Measurements from ENCODE around the gene DCUN1D4. TPM values are rescaled to one million over a fixed set of nuclear protein-coding genes. Genes with fewer than 3 reads are reported as not detected.

The DCUN1D4 gene
- total and polyA plus RNA-seq, 2 donors (not counting 1 experiment from before 2014, with no cell fraction given) = 44.3 to 50.7 TPM

DNA sequence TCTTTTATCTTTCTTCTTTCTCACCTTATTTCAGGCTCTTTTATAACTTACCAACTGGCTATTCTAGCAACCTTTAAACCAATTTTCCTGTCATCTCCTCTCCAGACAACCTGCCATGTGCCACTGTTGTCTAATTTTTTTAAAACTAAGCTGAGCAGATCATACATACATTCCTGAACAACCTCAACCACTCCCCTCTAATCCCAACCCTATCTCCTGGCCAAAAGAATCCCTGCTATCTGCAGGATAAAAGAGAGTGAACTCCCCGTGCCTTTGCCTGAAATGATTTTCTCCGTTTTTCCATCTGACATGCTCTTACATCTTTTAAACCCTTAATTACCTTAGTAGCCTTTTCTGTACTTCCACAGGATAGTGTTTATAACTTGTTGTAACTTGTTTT lies 35.5 kb downstream of the DCUN1D4 start:
- Histone ChIP-seq H3K27ac (ENCODE audit: insufficient read depth, low read length) (no peak overlapping the region), H3K9me3 (ENCODE audit: control insufficient read depth, insufficient read depth, low read depth, low read length) (no peaks in the 10 kb centered on the region), H3K4me2 (ENCODE audit: extremely low read depth, insufficient read depth, low read length) (no peak overlapping the region), H3K36me3 (ENCODE audit: control insufficient read depth, insufficient read depth, low read length) (peaks cover 2% of the 10 kb centered on the region), H2AFZ (ENCODE audit: low read length) (no peak overlapping the region), H4K20me1 (ENCODE audit: control insufficient read depth, extremely low read depth, insufficient read depth, low read length) (no peaks in the 10 kb centered on the region), H3K27me3 (ENCODE audit: control insufficient read depth, insufficient read depth, low read length) (no peaks in the 10 kb centered on the region), H3K79me2 (ENCODE audit: control insufficient read depth, insufficient read depth, low read length) (no peaks in the 10 kb centered on the region), H3K9ac (ENCODE audit: insufficient read depth, low read length) (no peak overlapping the region), H3K4me1 (ENCODE audit: control insufficient read depth, extremely low read depth, insufficient read depth, low read length) (no peaks in the 10 kb centered on the region), H3K4me3 (replicated peaks in 1 of 4; ENCODE audit: control extremely low read depth in 1 of 4, insufficient read depth in 1 of 4, low read depth in 3 of 4, low read length in 4 of 4) (no peak overlapping the region)
- no peak for TF ChIP-seq EZH2 (IDR thresholded peaks at IDR 0.05; ENCODE audit: low read length, missing control alignments)
- TF ChIP-seq, protein P1, sequence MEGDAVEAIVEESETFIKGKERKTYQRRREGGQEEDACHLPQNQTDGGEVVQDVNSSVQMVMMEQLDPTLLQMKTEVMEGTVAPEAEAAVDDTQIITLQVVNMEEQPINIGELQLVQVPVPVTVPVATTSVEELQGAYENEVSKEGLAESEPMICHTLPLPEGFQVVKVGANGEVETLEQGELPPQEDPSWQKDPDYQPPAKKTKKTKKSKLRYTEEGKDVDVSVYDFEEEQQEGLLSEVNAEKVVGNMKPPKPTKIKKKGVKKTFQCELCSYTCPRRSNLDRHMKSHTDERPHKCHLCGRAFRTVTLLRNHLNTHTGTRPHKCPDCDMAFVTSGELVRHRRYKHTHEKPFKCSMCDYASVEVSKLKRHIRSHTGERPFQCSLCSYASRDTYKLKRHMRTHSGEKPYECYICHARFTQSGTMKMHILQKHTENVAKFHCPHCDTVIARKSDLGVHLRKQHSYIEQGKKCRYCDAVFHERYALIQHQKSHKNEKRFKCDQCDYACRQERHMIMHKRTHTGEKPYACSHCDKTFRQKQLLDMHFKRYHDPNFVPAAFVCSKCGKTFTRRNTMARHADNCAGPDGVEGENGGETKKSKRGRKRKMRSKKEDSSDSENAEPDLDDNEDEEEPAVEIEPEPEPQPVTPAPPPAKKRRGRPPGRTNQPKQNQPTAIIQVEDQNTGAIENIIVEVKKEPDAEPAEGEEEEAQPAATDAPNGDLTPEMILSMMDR (conservative IDR thresholded peaks at IDR 0.05 in 1 of 2, IDR thresholded peaks at IDR 0.05 in 1 of 2; ENCODE audit: low read depth in 1 of 2, low read length in 2 of 2) = no peak
- peak in 1 of 2 donors; percentile 41 for DNase-seq (ENCODE audit: low read depth in 2 of 2)

DNA sequence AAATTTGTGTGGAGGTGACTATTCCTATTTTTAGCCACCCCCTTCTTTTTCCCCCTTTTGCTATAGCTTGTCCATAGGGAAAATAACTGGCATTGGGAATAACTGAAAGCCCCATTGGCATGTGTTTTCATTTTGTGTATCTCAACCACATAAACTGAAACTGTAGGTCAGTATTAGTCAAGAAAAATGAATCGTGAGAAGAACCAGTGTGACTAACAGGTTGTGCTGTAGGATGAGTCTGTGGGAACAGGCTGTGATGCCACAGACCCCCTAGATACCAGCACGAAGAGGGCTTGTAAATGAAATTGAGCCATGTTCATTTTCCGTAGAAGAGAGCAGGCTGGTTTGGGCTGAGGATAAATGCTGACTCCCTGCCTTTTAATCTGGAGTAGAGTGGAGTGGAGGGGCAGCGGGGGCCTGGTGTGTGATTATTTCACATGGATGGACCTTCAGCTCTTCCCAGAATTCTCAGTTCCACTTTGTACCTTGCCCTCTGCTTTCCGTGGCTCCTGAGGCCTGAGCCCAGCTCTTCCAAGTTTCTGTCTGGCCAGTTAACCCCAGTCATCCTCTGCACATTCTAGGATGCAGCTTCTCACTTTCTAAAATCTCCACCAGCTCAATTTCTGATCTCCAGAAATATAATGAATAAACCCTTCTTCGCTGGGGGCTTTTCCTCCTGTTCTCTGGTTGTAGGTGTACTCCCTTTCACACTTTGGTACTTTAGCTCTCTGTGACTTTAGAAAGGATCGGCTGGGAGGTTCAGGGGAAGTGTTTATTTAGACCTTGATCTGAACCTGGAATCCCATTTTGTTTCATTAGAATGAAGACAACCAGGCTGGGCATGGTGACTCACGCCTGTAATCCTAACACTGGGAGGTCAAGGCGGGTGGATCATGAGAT lies 37.3 kb downstream of the DCUN1D4 start:
- Histone ChIP-seq H3K4me1 (ENCODE audit: control insufficient read depth, extremely low read depth, insufficient read depth, low read length) (no peaks in the 10 kb centered on the region), H3K9me3 (ENCODE audit: control insufficient read depth, insufficient read depth, low read depth, low read length) (no peaks in the 10 kb centered on the region), H3K27ac (ENCODE audit: insufficient read depth, low read length) (no peak overlapping the region), H3K4me2 (ENCODE audit: extremely low read depth, insufficient read depth, low read length) (no peak overlapping the region), H3K9ac (ENCODE audit: insufficient read depth, low read length) (no peak overlapping the region), H3K79me2 (ENCODE audit: control insufficient read depth, insufficient read depth, low read length) (no peaks in the 10 kb centered on the region), H4K20me1 (ENCODE audit: control insufficient read depth, extremely low read depth, insufficient read depth, low read length) (no peaks in the 10 kb centered on the region), H2AFZ (ENCODE audit: low read length) (no peak overlapping the region), H3K36me3 (ENCODE audit: control insufficient read depth, insufficient read depth, low read length) (no peaks in the 10 kb centered on the region), H3K4me3 (replicated peaks in 1 of 4; ENCODE audit: control extremely low read depth in 1 of 4, insufficient read depth in 1 of 4, low read depth in 3 of 4, low read length in 4 of 4) (no peak overlapping the region), H3K27me3 (ENCODE audit: control insufficient read depth, insufficient read depth, low read length) (no peaks in the 10 kb centered on the region)
- TF ChIP-seq EZH2 (IDR thresholded peaks at IDR 0.05; ENCODE audit: low read length, missing control alignments) = no peak
- TF ChIP-seq, protein P1 (conservative IDR thresholded peaks at IDR 0.05 in 1 of 2, IDR thresholded peaks at IDR 0.05 in 1 of 2; ENCODE audit: low read depth in 1 of 2, low read length in 2 of 2) = no peak
- no peak for DNase-seq (ENCODE audit: low read depth in 2 of 2)

DNA sequence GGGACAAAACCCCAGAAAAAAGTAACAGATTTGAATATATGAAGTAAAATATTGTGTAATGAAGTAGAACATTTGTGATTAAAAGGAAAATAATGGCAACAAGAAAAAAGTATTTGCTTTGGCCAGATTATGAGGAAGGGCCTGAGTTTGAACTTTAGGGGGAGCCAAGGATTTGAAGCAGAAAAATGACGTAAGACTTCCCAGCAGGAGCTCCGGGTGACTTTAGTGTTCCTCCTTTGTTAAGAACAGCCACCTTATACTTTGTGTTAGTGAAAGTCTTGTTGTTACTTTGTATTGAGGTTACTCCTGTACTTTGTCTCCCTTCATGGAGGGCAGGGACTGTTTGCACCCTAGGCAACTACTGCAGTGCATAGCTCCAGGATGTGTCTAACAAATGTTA lies 41.1 kb downstream of the DCUN1D4 start:
- DNase-seq (ENCODE audit: low read depth in 2 of 2) = no peak
- H3K4me1 ChIP-seq (ENCODE audit: control insufficient read depth, extremely low read depth, insufficient read depth, low read length) = no peaks in the 10 kb centered on the region

More for the DNA sequence above, 41.1 kb downstream of the DCUN1D4 start:
- Histone ChIP-seq H2AFZ (ENCODE audit: low read length) (no peak overlapping the region), H3K9ac (ENCODE audit: insufficient read depth, low read length) (no peak overlapping the region), H3K27ac (ENCODE audit: insufficient read depth, low read length) (no peak overlapping the region), H3K36me3 (ENCODE audit: control insufficient read depth, insufficient read depth, low read length) (peaks cover under 1% of the 10 kb centered on the region), H4K20me1 (ENCODE audit: control insufficient read depth, extremely low read depth, insufficient read depth, low read length) (no peaks in the 10 kb centered on the region), H3K4me2 (ENCODE audit: extremely low read depth, insufficient read depth, low read length) (no peak overlapping the region), H3K4me3 (replicated peaks in 1 of 4; ENCODE audit: control extremely low read depth in 1 of 4, insufficient read depth in 1 of 4, low read depth in 3 of 4, low read length in 4 of 4) (no peak overlapping the region), H3K79me2 (ENCODE audit: control insufficient read depth, insufficient read depth, low read length) (no peaks in the 10 kb centered on the region), H3K27me3 (ENCODE audit: control insufficient read depth, insufficient read depth, low read length) (no peaks in the 10 kb centered on the region), H3K9me3 (ENCODE audit: control insufficient read depth, insufficient read depth, low read depth, low read length) (no peaks in the 10 kb centered on the region)
- TF ChIP-seq, protein P1 (conservative IDR thresholded peaks at IDR 0.05 in 1 of 2, IDR thresholded peaks at IDR 0.05 in 1 of 2; ENCODE audit: low read depth in 1 of 2, low read length in 2 of 2) = no peak
- no peak for TF ChIP-seq EZH2 (IDR thresholded peaks at IDR 0.05; ENCODE audit: low read length, missing control alignments)

Measured in fibroblast of lung (primary cell).